ENCODE data around the gene TBC1D22A. TPM values are rescaled to one million over a fixed set of nuclear protein-coding genes. Genes with fewer than 3 reads are reported as not detected.

TBC1D22A gene
- total and polyA plus RNA-seq, 2 donors = 11.8 to 25.7 TPM

DNA sequence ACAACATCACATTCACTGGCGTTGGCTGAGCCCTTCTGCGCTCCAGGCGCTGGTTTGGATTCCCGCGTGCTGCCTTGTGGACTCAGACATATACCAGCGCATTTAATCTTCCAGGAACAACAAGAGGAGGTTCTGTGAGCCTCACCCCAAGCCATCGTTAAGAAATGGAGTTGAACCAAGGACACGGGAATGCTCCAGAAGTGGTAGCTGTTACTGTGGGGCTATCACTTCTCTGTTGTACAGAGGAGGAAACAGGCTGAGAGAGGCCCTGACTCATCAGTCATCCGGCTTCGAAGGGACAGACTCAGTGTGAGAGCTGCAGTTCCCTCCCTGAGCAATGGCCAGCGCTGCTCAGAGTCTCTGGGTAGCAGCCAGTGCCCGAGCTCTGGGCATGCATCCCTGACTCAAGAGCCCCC lies 291.3 kb downstream of the TBC1D22A start:
- H3K27ac ChIP-seq (ENCODE audit: low read depth in 1 of 2, low read length in 1 of 2) = no peak overlapping the region
- DNase-seq (ENCODE audit: low read depth in 6 of 9, low spot score in 9 of 9) = no peak
- peaks cover 0 to 51% of the 10 kb centered on the region in 2 donors for H3K4me1 ChIP-seq (ENCODE audit: control insufficient read depth in 2 of 2, insufficient read depth in 2 of 2, low read length in 2 of 2)
- H3K4me3 ChIP-seq (ENCODE audit: low read length in 2 of 2) = no peak overlapping the region
- H3K36me3 ChIP-seq (ENCODE audit: control insufficient read depth in 2 of 2, insufficient read depth in 2 of 2, low read length in 1 of 2) = peaks cover 3 to 7% of the 10 kb centered on the region in 2 donors
- H3K9me3 ChIP-seq (ENCODE audit: control insufficient read depth in 2 of 2, insufficient read depth in 1 of 2, low read length in 1 of 2) = peaks cover 0 to 5% of the 10 kb centered on the region in 2 donors
- 97% methylated on average over 12 of the region's 12 CpGs for WGBS
- no peaks in the 10 kb centered on the region for H3K27me3 ChIP-seq (ENCODE audit: control insufficient read depth in 2 of 2, insufficient read depth in 1 of 2, low read length in 1 of 2)

DNA sequence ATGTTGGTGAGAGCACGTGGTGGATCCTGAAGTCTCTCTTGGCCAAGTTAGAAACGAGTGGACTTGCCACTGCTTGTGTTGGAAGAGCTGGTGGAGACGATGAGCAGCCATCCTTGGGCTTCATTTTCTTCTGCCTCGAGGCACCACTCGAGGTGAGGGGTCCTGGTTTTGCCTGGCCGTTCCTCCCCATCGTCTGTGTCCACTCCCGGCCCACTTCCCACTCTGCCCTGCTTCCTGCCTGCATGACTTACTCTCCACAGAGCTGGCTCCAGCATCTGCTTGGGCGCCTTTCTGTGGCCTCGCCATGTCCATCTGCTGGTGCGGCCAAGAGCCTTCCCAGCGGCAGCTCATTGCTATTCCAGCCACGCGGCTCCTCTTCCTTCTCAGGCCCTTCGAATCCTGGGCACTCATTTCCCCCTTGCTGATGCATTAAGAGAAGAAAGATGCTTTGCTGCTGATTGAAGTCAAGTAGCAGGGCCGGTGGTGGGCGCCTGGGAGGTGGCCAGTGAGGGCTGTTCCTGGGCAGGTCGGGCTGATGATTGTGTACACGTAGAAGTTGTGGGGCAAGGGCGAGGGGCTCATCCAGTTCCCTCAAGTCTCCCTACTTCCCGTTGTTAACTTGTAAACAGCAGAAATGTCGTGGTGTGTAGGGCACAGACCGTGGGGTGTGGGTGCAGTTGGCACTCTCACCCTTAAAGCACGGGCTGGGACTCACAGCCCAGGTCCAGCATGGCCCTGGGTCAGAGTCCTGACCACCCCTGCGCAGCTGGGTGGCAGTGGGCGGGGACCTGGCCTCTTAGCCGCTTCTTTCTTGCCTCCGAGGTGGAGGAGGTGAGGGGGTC lies 292.0 kb downstream of the TBC1D22A start:
- H3K27me3 ChIP-seq (ENCODE audit: control insufficient read depth in 2 of 2, insufficient read depth in 1 of 2, low read length in 1 of 2) = no peaks in the 10 kb centered on the region
- 97% methylated on average over 28 of the region's 28 CpGs for WGBS
- peaks cover 0 to 43% of the 10 kb centered on the region in 2 donors for H3K4me1 ChIP-seq (ENCODE audit: control insufficient read depth in 2 of 2, insufficient read depth in 2 of 2, low read length in 2 of 2)
- H3K27ac ChIP-seq (ENCODE audit: low read depth in 1 of 2, low read length in 1 of 2) = no peak overlapping the region
- no peak overlapping the region for H3K4me3 ChIP-seq (ENCODE audit: low read length in 2 of 2)
- no peak for DNase-seq (ENCODE audit: low read depth in 6 of 9, low spot score in 9 of 9)
- peaks cover 3 to 11% of the 10 kb centered on the region in 2 donors for H3K36me3 ChIP-seq (ENCODE audit: control insufficient read depth in 2 of 2, insufficient read depth in 2 of 2, low read length in 1 of 2)
- H3K9me3 ChIP-seq (ENCODE audit: control insufficient read depth in 2 of 2, insufficient read depth in 1 of 2, low read length in 1 of 2) = peaks cover 0 to 5% of the 10 kb centered on the region in 2 donors

DNA sequence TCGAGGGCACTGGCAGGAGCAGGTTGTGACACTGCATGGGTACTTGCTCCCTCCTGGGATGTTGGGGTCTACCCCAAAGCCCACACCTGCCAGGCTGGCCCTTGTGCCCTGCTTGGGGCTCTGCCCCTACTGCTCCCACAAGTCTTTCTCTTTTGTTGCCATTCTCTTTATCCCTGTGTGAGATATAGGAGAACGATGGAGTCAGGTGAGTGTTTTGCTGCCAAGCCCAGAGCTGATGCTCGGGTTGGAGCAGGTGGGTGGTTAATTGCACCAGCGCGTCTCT lies 292.6 kb downstream of the TBC1D22A start:
- Histone ChIP-seq H3K4me1 (ENCODE audit: control insufficient read depth in 2 of 2, insufficient read depth in 2 of 2, low read length in 2 of 2) (peaks cover 0 to 38% of the 10 kb centered on the region in 2 donors), H3K9me3 (ENCODE audit: control insufficient read depth in 2 of 2, insufficient read depth in 1 of 2, low read length in 1 of 2) (peaks cover 0 to 5% of the 10 kb centered on the region in 2 donors), H3K27me3 (ENCODE audit: control insufficient read depth in 2 of 2, insufficient read depth in 1 of 2, low read length in 1 of 2) (no peaks in the 10 kb centered on the region), H3K27ac (ENCODE audit: low read depth in 1 of 2, low read length in 1 of 2) (no peak overlapping the region), H3K4me3 (ENCODE audit: low read length in 2 of 2) (no peak overlapping the region), H3K36me3 (ENCODE audit: control insufficient read depth in 2 of 2, insufficient read depth in 2 of 2, low read length in 1 of 2) (peaks cover 3 to 11% of the 10 kb centered on the region in 2 donors)
- 99% methylated on average over 5 of the region's 5 CpGs for WGBS
- no peak for DNase-seq (ENCODE audit: low read depth in 6 of 9, low spot score in 9 of 9)

DNA sequence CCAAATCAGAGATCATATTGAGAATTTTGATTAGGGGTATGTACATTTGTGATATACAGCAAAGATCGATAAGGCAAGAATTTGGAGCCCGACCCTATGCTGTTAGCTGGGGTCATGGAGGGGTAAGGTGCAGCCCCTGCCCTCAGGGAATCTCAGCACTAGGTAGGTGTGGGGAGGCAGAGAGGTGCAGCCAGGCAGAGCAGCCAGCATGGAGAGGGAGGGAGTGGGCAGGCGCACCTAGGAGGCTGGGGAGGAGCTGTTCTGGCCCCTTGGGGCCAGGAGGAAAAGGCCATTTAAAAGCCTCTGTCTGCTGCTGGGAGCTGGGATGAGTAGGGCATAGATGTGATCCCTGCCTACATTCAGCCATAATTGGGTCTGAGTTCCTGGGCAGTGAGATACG lies 293.0 kb downstream of the TBC1D22A start:
- Histone ChIP-seq H3K9me3 (ENCODE audit: control insufficient read depth in 2 of 2, insufficient read depth in 1 of 2, low read length in 1 of 2) (peaks cover 0 to 5% of the 10 kb centered on the region in 2 donors), H3K4me1 (ENCODE audit: control insufficient read depth in 2 of 2, insufficient read depth in 2 of 2, low read length in 2 of 2) (peaks cover 0 to 33% of the 10 kb centered on the region in 2 donors), H3K27me3 (ENCODE audit: control insufficient read depth in 2 of 2, insufficient read depth in 1 of 2, low read length in 1 of 2) (no peaks in the 10 kb centered on the region), H3K27ac (ENCODE audit: low read depth in 1 of 2, low read length in 1 of 2) (no peak overlapping the region), H3K36me3 (ENCODE audit: control insufficient read depth in 2 of 2, insufficient read depth in 2 of 2, low read length in 1 of 2) (peaks cover 3 to 11% of the 10 kb centered on the region in 2 donors), H3K4me3 (ENCODE audit: low read length in 2 of 2) (no peak overlapping the region)
- DNase-seq (ENCODE audit: low read depth in 6 of 9, low spot score in 9 of 9) = no peak
- WGBS = 98% methylated on average over 4 of the region's 4 CpGs

DNA sequence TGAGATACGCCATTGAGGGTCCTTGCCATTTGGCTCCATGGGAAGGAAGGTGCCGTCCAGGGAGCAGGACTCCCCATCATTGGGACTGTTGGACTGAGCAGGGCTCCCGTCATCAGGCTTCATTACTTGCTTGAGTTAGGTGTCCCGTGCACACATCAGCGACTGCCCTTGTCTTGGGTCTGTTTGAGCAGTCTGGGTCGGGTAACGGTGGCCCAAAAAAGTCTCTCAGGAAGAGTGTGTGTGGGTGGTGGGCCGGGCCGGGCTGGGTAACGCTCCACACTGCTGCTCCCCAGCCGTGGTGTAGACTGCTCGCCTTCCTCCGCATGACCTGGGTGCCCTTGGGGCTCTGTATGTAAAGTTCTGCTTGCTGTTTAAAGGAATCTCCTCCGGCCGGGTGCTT lies 293.5 kb downstream of the TBC1D22A start:
- Histone ChIP-seq H3K27ac (ENCODE audit: low read depth in 1 of 2, low read length in 1 of 2) (no peak overlapping the region), H3K36me3 (ENCODE audit: control insufficient read depth in 2 of 2, insufficient read depth in 2 of 2, low read length in 1 of 2) (peaks cover 3 to 12% of the 10 kb centered on the region in 2 donors), H3K4me3 (ENCODE audit: low read length in 2 of 2) (no peak overlapping the region), H3K27me3 (ENCODE audit: control insufficient read depth in 2 of 2, insufficient read depth in 1 of 2, low read length in 1 of 2) (no peaks in the 10 kb centered on the region), H3K9me3 (ENCODE audit: control insufficient read depth in 2 of 2, insufficient read depth in 1 of 2, low read length in 1 of 2) (peaks cover 0 to 5% of the 10 kb centered on the region in 2 donors), H3K4me1 (ENCODE audit: control insufficient read depth in 2 of 2, insufficient read depth in 2 of 2, low read length in 2 of 2) (peaks cover 0 to 30% of the 10 kb centered on the region in 2 donors)
- no peak for DNase-seq (ENCODE audit: low read depth in 6 of 9, low spot score in 9 of 9)
- WGBS = 93% methylated on average over 15 of the region's 15 CpGs

DNA sequence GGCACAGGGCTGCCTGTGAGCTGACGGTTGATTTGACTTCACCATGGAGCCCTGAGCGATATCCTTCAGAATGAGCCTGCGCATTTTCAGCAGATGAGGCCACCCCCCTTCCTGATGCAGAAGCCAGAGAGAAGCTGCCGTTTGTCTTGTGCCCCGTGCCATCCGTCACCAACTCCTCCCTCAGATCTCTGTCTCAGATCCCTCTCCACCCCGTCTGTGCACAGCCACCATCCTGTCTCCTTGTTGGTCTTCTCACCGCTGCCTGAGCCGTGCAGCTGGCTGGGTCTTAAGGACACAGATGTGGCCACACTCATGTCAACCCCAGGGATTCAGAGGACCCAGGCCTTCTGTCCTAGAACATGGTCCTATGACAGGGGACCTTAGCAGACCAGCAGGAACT lies 293.9 kb downstream of the TBC1D22A start:
- Histone ChIP-seq H3K36me3 (ENCODE audit: control insufficient read depth in 2 of 2, insufficient read depth in 2 of 2, low read length in 1 of 2) (peaks cover 5 to 16% of the 10 kb centered on the region in 2 donors), H3K27ac (ENCODE audit: low read depth in 1 of 2, low read length in 1 of 2) (no peak overlapping the region), H3K9me3 (ENCODE audit: control insufficient read depth in 2 of 2, insufficient read depth in 1 of 2, low read length in 1 of 2) (peaks cover 0 to 5% of the 10 kb centered on the region in 2 donors), H3K27me3 (ENCODE audit: control insufficient read depth in 2 of 2, insufficient read depth in 1 of 2, low read length in 1 of 2) (no peaks in the 10 kb centered on the region), H3K4me3 (ENCODE audit: low read length in 2 of 2) (no peak overlapping the region), H3K4me1 (ENCODE audit: control insufficient read depth in 2 of 2, insufficient read depth in 2 of 2, low read length in 2 of 2) (peaks cover 0 to 29% of the 10 kb centered on the region in 2 donors)
- DNase-seq (ENCODE audit: low read depth in 6 of 9, low spot score in 9 of 9) = no peak
- WGBS = 97% methylated on average over 9 of the region's 9 CpGs

DNA sequence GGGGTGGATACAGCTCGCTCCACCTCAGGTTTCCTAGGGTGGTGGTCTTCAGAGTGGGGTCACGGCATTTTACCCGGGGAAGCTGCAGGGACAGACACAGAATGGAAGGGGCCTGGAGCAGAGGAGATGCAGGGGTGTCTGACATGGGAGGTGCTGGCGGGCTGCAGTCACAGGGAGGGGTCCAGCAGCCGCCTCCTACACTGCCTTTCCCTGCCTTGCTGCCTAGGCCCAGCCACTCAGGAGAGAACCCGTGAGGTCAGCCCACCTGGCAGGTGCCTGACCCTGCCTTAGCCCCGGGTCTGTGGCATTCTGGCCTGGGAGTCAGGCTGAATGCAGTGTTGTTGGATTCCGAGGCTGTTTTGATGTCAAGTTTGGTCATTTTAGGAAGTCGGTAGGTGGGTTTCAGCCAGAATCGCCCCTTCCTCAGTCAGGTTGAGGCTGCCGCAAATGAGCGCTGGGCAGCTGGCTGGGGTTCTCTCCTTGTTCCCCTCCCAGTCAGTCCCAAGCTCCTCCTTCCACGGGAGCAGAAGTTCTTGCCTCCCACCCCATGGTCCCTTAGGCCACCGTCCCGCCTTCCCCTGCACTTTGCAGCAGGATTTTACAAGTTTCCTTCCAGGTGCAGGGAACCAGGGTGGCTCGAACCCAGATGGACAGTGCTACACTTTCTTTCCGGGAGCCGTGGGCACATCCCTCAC lies 294.5 kb downstream of the TBC1D22A start:
- Histone ChIP-seq H3K27ac (ENCODE audit: low read depth in 1 of 2, low read length in 1 of 2) (no peak overlapping the region), H3K27me3 (ENCODE audit: control insufficient read depth in 2 of 2, insufficient read depth in 1 of 2, low read length in 1 of 2) (no peaks in the 10 kb centered on the region), H3K4me3 (ENCODE audit: low read length in 2 of 2) (no peak overlapping the region), H3K9me3 (ENCODE audit: control insufficient read depth in 2 of 2, insufficient read depth in 1 of 2, low read length in 1 of 2) (peaks cover 0 to 5% of the 10 kb centered on the region in 2 donors), H3K4me1 (ENCODE audit: control insufficient read depth in 2 of 2, insufficient read depth in 2 of 2, low read length in 2 of 2) (peaks cover 0 to 23% of the 10 kb centered on the region in 2 donors), H3K36me3 (ENCODE audit: control insufficient read depth in 2 of 2, insufficient read depth in 2 of 2, low read length in 1 of 2) (peaks cover 5 to 17% of the 10 kb centered on the region in 2 donors)
- no peak for DNase-seq (ENCODE audit: low read depth in 6 of 9, low spot score in 9 of 9)
- WGBS = 98% methylated on average over 18 of the region's 18 CpGs

DNA sequence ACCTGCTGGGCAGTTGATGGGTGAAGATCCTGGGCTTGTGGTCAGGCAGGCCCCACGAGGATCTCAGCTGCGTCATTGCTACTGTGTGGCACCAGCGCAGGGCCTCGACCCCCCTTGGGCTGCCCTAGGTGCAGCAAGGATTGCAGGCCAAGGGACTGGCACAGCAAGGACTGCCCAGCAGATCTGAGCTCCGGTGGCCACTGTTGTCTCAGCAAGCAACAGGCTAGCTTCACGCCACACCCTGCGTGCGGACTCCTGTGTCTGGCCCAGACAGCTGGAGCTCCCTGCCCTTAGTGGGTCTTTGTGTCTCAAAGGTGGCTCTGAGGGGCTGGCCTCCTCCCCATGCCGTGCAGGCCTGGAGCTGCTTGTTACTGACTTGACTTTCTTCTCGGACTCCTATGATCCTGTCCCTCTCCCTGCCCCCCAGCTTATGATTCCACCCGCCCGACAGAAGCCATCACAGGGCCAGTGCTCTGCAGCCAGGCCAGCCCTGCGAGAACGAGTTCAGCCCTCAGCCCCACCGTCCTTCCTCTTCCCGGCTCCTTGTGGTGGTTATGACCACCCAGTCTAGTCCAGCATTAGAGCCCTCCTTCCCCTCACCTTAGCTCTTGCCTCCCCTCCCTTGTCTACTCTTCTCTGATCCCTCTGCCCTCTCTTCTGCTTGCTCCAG lies 295.6 kb downstream of the TBC1D22A start:
- 97% methylated on average over 16 of the region's 16 CpGs for WGBS
- H3K27ac ChIP-seq (ENCODE audit: low read depth in 1 of 2, low read length in 1 of 2) = no peak overlapping the region
- no peaks in the 10 kb centered on the region for H3K27me3 ChIP-seq (ENCODE audit: control insufficient read depth in 2 of 2, insufficient read depth in 1 of 2, low read length in 1 of 2)
- peaks cover 5 to 17% of the 10 kb centered on the region in 2 donors for H3K36me3 ChIP-seq (ENCODE audit: control insufficient read depth in 2 of 2, insufficient read depth in 2 of 2, low read length in 1 of 2)
- peaks cover 0 to 12% of the 10 kb centered on the region in 2 donors for H3K4me1 ChIP-seq (ENCODE audit: control insufficient read depth in 2 of 2, insufficient read depth in 2 of 2, low read length in 2 of 2)
- H3K9me3 ChIP-seq (ENCODE audit: control insufficient read depth in 2 of 2, insufficient read depth in 1 of 2, low read length in 1 of 2) = peaks cover 0 to 5% of the 10 kb centered on the region in 2 donors
- no peak overlapping the region for H3K4me3 ChIP-seq (ENCODE audit: low read length in 2 of 2)
- DNase-seq (ENCODE audit: low read depth in 6 of 9, low spot score in 9 of 9) = no peak

DNA sequence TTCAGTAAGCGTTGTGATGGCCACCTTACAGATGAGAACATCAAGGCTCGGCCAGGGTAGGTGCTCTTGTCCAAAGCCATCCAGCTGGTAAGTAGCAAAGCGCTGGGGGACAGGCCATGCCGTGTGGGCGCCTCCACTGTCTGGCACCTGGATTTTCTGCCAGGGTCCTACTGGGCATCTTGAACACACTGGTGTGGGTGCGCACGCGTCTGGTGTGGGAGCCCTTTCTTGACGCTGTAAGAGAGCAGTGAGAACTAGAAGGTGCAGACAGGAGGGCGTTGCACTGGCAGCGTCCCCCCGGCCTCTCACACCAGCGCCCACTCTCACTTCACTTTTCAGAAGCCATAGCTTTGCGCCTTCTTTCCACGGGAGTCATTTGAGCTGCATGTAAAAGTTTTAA lies 296.6 kb downstream of the TBC1D22A start:
- no peak for DNase-seq (ENCODE audit: low read depth in 6 of 9, low spot score in 9 of 9)
- H3K27ac ChIP-seq (ENCODE audit: low read depth in 1 of 2, low read length in 1 of 2) = no peak overlapping the region
- 97% methylated on average over 15 of the region's 15 CpGs for WGBS

More for the DNA sequence above, 296.6 kb downstream of the TBC1D22A start:
- Histone ChIP-seq H3K4me1 (ENCODE audit: control insufficient read depth in 2 of 2, insufficient read depth in 2 of 2, low read length in 2 of 2) (peaks cover 0 to 2% of the 10 kb centered on the region in 2 donors), H3K36me3 (ENCODE audit: control insufficient read depth in 2 of 2, insufficient read depth in 2 of 2, low read length in 1 of 2) (peaks cover 5 to 17% of the 10 kb centered on the region in 2 donors), H3K27me3 (ENCODE audit: control insufficient read depth in 2 of 2, insufficient read depth in 1 of 2, low read length in 1 of 2) (no peaks in the 10 kb centered on the region), H3K4me3 (ENCODE audit: low read length in 2 of 2) (no peak overlapping the region), H3K9me3 (ENCODE audit: control insufficient read depth in 2 of 2, insufficient read depth in 1 of 2, low read length in 1 of 2) (peaks cover 0 to 5% of the 10 kb centered on the region in 2 donors)
